ENCODE measurements around the gene CELSR2. TPM values are rescaled to one million over a fixed set of nuclear protein-coding genes. Genes with fewer than 3 reads are reported as not detected.

The CELSR2 gene, protein sequence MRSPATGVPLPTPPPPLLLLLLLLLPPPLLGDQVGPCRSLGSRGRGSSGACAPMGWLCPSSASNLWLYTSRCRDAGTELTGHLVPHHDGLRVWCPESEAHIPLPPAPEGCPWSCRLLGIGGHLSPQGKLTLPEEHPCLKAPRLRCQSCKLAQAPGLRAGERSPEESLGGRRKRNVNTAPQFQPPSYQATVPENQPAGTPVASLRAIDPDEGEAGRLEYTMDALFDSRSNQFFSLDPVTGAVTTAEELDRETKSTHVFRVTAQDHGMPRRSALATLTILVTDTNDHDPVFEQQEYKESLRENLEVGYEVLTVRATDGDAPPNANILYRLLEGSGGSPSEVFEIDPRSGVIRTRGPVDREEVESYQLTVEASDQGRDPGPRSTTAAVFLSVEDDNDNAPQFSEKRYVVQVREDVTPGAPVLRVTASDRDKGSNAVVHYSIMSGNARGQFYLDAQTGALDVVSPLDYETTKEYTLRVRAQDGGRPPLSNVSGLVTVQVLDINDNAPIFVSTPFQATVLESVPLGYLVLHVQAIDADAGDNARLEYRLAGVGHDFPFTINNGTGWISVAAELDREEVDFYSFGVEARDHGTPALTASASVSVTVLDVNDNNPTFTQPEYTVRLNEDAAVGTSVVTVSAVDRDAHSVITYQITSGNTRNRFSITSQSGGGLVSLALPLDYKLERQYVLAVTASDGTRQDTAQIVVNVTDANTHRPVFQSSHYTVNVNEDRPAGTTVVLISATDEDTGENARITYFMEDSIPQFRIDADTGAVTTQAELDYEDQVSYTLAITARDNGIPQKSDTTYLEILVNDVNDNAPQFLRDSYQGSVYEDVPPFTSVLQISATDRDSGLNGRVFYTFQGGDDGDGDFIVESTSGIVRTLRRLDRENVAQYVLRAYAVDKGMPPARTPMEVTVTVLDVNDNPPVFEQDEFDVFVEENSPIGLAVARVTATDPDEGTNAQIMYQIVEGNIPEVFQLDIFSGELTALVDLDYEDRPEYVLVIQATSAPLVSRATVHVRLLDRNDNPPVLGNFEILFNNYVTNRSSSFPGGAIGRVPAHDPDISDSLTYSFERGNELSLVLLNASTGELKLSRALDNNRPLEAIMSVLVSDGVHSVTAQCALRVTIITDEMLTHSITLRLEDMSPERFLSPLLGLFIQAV (N-terminal part only)
- total RNA-seq, result 1.2 TPM
- 1 to 10 TPM; 2.9 to 8.6 (median 4.2) TPM for polyA plus RNA-seq (ENCODE audit: insufficient read depth in 1 of 8, insufficient read length in 8 of 8, low replicate concordance in 1 of 8)
- long read RNA-seq, donor 1, result 0 reads
- long read RNA-seq, donor 2, result 0 reads
- long read RNA-seq, donor 3, result 0 reads
- long read RNA-seq, donor 4, result 0 reads
- long read RNA-seq, donor 5, result 0 reads
- long read RNA-seq, donor 6, partial matches to known transcripts, result 23 of 28 reads
- long read RNA-seq, donor 6, other reads (novel, unspliced or antisense), result 5 of 28 reads
- long read RNA-seq, donor 7, result 0 reads
- long read RNA-seq, donor 8, partial matches to known transcripts, result 6 of 6 reads
- long read RNA-seq, donor 8, other reads (novel, unspliced or antisense), result 0 of 6 reads
- long read RNA-seq, donor 9, result 0 reads
- long read RNA-seq, donor 10, result 0 reads
- long read RNA-seq, donor 11, result 0 reads

GRCh38 chr1:109248797-109249629 is at the start of gene CELSR2:
Gene CELSR2, plus strand, starts transcription at chr1:109249539. Its CDS starts 541 bp downstream, at chr1:109250080.
- peak within 1 kb of the TSS; percentile 27 for H3K4me3 ChIP-seq (ENCODE audit: low read length)
- H3K36me3 ChIP-seq (ENCODE audit: control insufficient read depth, insufficient read depth, low read length), result no peaks in the 10 kb centered on the region
- H3K27ac ChIP-seq (ENCODE audit: low read length), result no peak within 1 kb of the TSS
- peaks cover 14% of the 10 kb centered on the region for H3K27me3 ChIP-seq (ENCODE audit: control insufficient read depth, insufficient read depth, low read length)
- DNase-seq, result peak; percentile 77
- no peaks in the 10 kb centered on the region for H3K9me3 ChIP-seq (replicated peaks; ENCODE audit: control insufficient read depth, low read depth, low read length)
- WGBS (ENCODE audit: insufficient coverage), result 3% methylated on average over 45 of the region's 49 CpGs
- H3K4me1 ChIP-seq (ENCODE audit: control insufficient read depth, insufficient read depth, low read length), result peaks cover 30% of the 10 kb centered on the region

DNA sequence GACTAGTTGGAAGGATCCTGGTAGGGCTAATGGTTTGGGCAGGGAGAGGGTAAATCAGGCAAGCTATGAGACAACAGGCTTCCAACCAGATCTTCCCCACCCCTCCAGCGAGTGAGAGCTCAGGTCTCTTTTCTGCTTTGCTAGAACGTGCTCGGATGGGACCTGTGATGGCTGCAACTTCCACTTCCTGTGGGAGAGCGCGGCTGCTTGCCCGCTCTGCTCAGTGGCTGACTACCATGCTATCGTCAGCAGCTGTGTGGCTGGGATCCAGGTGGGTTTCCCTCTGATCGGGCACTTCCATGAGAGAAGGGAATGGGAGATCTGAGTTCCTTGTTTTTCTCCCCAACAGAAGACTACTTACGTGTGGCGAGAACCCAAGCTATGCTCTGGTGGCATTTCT is 49.6 kb upstream of the CELSR2 start:
- Histone ChIP-seq H3K27ac (ENCODE audit: low read length) (no peak overlapping the region), H3K4me3 (ENCODE audit: low read length) (no peak overlapping the region), H3K9me3 (replicated peaks; ENCODE audit: control insufficient read depth, low read depth, low read length) (no peaks in the 10 kb centered on the region), H3K27me3 (ENCODE audit: control insufficient read depth, insufficient read depth, low read length) (peaks cover 7% of the 10 kb centered on the region), H3K4me1 (ENCODE audit: control insufficient read depth, insufficient read depth, low read length) (no peaks in the 10 kb centered on the region), H3K36me3 (ENCODE audit: control insufficient read depth, insufficient read depth, low read length) (no peaks in the 10 kb centered on the region)
- no peak for DNase-seq
- 47% methylated on average over 9 of the region's 10 CpGs for WGBS (ENCODE audit: insufficient coverage)

DNA sequence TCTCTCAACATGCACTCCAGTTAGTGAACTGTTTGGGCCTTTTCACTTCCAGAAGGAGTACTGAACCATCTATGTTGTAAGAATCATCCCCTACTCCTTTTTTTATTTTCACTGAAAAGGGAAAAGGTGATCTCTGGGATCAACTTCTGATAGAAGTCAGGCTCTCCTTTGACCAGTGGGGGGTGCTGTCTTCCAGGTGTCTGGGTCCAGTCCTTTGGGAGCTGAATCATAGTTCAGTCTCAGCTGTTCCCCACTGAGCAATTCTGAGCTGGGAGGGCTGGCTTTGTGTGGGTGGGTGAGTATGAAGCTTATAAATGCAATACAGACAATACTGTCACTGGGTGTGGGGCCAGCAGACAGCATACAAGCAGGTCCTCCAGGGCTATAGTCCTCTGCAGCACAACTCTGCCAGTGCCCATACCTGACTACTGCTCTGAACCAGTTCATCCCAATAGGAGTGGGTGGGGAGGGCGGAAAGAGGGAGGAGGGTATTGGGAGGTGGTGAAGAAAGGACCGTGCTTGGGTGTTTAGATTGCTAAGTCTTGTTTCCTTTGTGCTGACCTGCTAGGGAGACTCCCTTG is 48.1 kb upstream of the CELSR2 start:
- peak; percentile 24 for DNase-seq
- peaks cover 9% of the 10 kb centered on the region for H3K27me3 ChIP-seq (ENCODE audit: control insufficient read depth, insufficient read depth, low read length)
- no peak overlapping the region for H3K4me3 ChIP-seq (ENCODE audit: low read length)
- no peaks in the 10 kb centered on the region for H3K9me3 ChIP-seq (replicated peaks; ENCODE audit: control insufficient read depth, low read depth, low read length)
- WGBS (ENCODE audit: insufficient coverage), result no CpG with 5 or more reads among the region's 2 CpGs
- H3K27ac ChIP-seq (ENCODE audit: low read length), result no peak overlapping the region
- no peaks in the 10 kb centered on the region for H3K4me1 ChIP-seq (ENCODE audit: control insufficient read depth, insufficient read depth, low read length)
- no peaks in the 10 kb centered on the region for H3K36me3 ChIP-seq (ENCODE audit: control insufficient read depth, insufficient read depth, low read length)

GRCh38 chr1:109204484-109204883 is 44.9 kb upstream of the CELSR2 start:
- WGBS (ENCODE audit: insufficient coverage), result 74% methylated on average over 5 of the region's 5 CpGs

DNA sequence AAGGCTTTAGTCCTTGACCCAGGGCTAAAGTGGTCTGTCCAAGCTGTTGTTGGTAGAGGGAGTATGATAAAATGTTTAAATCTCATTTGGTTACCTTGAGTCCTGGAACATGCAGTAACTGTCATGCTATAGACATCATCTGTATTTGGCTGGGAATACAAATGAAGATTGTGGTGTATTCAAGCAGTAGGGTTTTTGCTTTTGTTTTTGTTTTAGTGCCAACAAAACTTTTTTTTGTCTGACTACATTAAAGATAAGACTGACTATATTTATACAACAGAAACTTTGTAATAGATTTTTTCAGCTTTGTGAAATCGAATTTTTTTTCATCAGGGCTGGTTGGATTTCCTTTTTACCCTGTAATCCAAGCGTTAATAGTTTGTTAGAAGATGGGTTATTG is 43.0 kb upstream of the CELSR2 start:
- DNase-seq, result no peak
- no peaks in the 10 kb centered on the region for H3K4me1 ChIP-seq (ENCODE audit: control insufficient read depth, insufficient read depth, low read length)
- WGBS (ENCODE audit: insufficient coverage), result no CpG with 5 or more reads among the region's 2 CpGs

More at GRCh38 chr1:109204484-109204883, 44.9 kb upstream of the CELSR2 start:
- H3K4me1 ChIP-seq (ENCODE audit: control insufficient read depth, insufficient read depth, low read length), result no peaks in the 10 kb centered on the region
- H3K27me3 ChIP-seq (ENCODE audit: control insufficient read depth, insufficient read depth, low read length), result peaks cover 7% of the 10 kb centered on the region
- no peak overlapping the region for H3K27ac ChIP-seq (ENCODE audit: low read length)
- no peak for DNase-seq
- no peak overlapping the region for H3K4me3 ChIP-seq (ENCODE audit: low read length)
- H3K9me3 ChIP-seq (replicated peaks; ENCODE audit: control insufficient read depth, low read depth, low read length), result no peaks in the 10 kb centered on the region
- no peaks in the 10 kb centered on the region for H3K36me3 ChIP-seq (ENCODE audit: control insufficient read depth, insufficient read depth, low read length)

GRCh38 chr1:109207467-109208103 is 41.8 kb upstream of the CELSR2 start:
- no peak overlapping the region for H3K4me3 ChIP-seq (ENCODE audit: low read length)
- DNase-seq, result no peak
- H3K36me3 ChIP-seq (ENCODE audit: control insufficient read depth, insufficient read depth, low read length), result no peaks in the 10 kb centered on the region
- H3K9me3 ChIP-seq (replicated peaks; ENCODE audit: control insufficient read depth, low read depth, low read length), result no peaks in the 10 kb centered on the region
- peaks cover 5% of the 10 kb centered on the region for H3K27me3 ChIP-seq (ENCODE audit: control insufficient read depth, insufficient read depth, low read length)
- no peaks in the 10 kb centered on the region for H3K4me1 ChIP-seq (ENCODE audit: control insufficient read depth, insufficient read depth, low read length)
- WGBS (ENCODE audit: insufficient coverage), result 100% methylated on average over 1 of the region's 7 CpGs
- H3K27ac ChIP-seq (ENCODE audit: low read length), result no peak overlapping the region

More for the DNA sequence above, 43.0 kb upstream of the CELSR2 start:
- Histone ChIP-seq H3K27me3 (ENCODE audit: control insufficient read depth, insufficient read depth, low read length) (peaks cover 5% of the 10 kb centered on the region), H3K9me3 (replicated peaks; ENCODE audit: control insufficient read depth, low read depth, low read length) (no peaks in the 10 kb centered on the region), H3K36me3 (ENCODE audit: control insufficient read depth, insufficient read depth, low read length) (no peaks in the 10 kb centered on the region), H3K4me3 (ENCODE audit: low read length) (no peak overlapping the region), H3K27ac (ENCODE audit: low read length) (no peak overlapping the region)

DNA sequence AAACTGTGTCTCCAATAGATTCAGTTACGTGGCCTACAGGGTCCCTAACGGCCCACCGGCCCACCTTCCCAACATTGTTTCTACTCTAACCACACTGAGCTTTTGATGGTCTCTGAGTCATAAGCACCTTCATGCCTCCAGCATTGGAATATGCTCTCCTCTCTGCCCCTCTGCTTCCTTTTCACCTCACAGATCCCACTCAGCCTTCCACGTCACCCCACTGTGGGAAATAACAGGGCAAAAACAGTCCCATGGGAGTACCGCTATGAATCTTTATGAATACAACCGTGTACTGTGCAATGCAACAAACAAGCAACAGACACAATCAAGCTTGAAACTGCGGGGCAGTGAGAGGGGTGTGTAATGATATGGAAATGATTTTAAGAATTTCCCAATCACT is 40.9 kb upstream of the CELSR2 start:
- 75% methylated on average over 3 of the region's 7 CpGs for WGBS (ENCODE audit: insufficient coverage)
- H3K36me3 ChIP-seq (ENCODE audit: control insufficient read depth, insufficient read depth, low read length), result no peaks in the 10 kb centered on the region
- H3K4me3 ChIP-seq (ENCODE audit: low read length), result no peak overlapping the region
- DNase-seq, result no peak
- no peaks in the 10 kb centered on the region for H3K9me3 ChIP-seq (replicated peaks; ENCODE audit: control insufficient read depth, low read depth, low read length)
- peaks cover 2% of the 10 kb centered on the region for H3K4me1 ChIP-seq (ENCODE audit: control insufficient read depth, insufficient read depth, low read length)
- peaks cover 5% of the 10 kb centered on the region for H3K27me3 ChIP-seq (ENCODE audit: control insufficient read depth, insufficient read depth, low read length)
- H3K27ac ChIP-seq (ENCODE audit: low read length), result no peak overlapping the region

DNA sequence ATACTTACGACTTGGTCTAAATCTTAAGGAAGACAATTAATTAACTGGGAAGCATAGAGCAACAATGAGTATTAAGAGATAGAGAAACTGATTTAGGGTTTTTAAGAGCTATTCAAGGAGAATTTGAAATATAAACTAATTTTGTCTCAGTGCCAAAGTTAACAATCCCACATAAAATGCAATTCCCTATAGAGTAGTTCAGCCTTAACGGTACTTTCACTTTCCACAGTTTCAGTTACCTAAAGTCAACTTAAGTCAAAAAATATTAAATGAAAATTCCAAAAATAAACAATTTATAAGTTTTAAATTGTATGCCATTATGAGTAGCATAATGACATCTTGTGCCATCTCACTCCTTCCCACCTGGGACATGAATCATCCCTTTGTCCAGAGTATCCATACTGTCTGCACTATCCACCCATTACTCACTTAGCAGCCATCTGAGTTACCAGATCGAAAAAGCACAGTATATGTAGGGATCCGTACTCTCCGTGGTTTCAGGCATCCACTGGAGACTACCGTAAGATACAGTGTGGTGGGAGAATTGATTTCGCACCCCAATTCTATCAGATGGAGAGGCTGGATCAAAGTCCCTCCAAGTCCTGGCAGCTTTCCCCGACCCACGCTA is 40.4 kb upstream of the CELSR2 start:
- Histone ChIP-seq H3K27ac (ENCODE audit: low read length) (peak overlapping the region; percentile 22), H3K4me1 (ENCODE audit: control insufficient read depth, insufficient read depth, low read length) (peaks cover 3% of the 10 kb centered on the region), H3K36me3 (ENCODE audit: control insufficient read depth, insufficient read depth, low read length) (no peaks in the 10 kb centered on the region), H3K4me3 (ENCODE audit: low read length) (peak overlapping the region; percentile 7), H3K27me3 (ENCODE audit: control insufficient read depth, insufficient read depth, low read length) (peaks cover 5% of the 10 kb centered on the region), H3K9me3 (replicated peaks; ENCODE audit: control insufficient read depth, low read depth, low read length) (no peaks in the 10 kb centered on the region)
- DNase-seq, result peak; percentile 41
- 66% methylated on average over 4 of the region's 9 CpGs for WGBS (ENCODE audit: insufficient coverage)
